Esophagus muscularis mucosa (tissue), 3 donors: ENCODE results near the gene TMEM269.

ENCODE experiments used
- CTCF ChIP-seq, 3 experiments: fragments of 200-600 bp in 2 of 3; fragments of 450-650 bp in 1 of 3; sonication (generic) in 2 of 3; IDR thresholded peaks; one replicate each; pipeline ENCODE4 v1.5.1; 2017 to 2019; ENCODE audit warnings: antibody characterized with exemption in 3 of 3, mild to moderate bottlenecking in 2 of 3, moderate library complexity in 1 of 3
- POLR2A ChIP-seq: fragments of 450-650 bp; IDR thresholded peaks from one replicate; pipeline ENCODE4 v1.6.1; 2017; ENCODE audit warnings: antibody characterized with exemption, moderate library complexity, mild to moderate bottlenecking, low read depth

GRCh38 chr1:42774928-42775526 lies 9.8 kb upstream of the TMEM269 start:
- TF ChIP-seq POLR2A = no peak
- no peak for TF ChIP-seq CTCF (IDR thresholded peaks at IDR 0.05)
